Measurements from ENCODE around the gene KREMEN1. TPM values are rescaled to one million over a fixed set of nuclear protein-coding genes. Genes with fewer than 3 reads are reported as not detected.

Gene KREMEN1
- polyA plus RNA-seq, 1 of the 3 experiments (the other 2 are of a cell fraction): 10.0 TPM

DNA sequence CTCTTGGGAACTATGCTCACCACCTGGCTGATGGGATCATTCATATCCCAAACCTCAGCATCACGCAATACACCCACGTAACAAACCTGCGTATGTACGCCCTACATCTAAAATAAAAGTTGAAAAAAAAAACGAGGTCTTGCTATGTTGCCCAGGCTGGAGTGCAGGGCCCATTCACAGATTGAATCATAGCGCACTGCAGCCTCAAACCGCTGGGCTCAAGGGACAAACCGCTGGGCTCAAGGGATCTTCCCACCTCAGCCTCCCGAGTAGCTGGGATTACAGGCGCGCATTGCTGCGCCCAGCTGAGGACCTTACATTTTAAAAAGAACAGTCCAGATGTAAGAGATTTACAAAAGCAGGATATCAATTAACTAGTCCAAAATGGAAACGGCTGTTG lies 91.0 kb downstream of the KREMEN1 start:
- H3K4me1 ChIP-seq (ENCODE audit: control insufficient read depth in 1 of 2, insufficient read depth in 2 of 2, low read depth in 1 of 2, low read length in 1 of 2): no peaks in the 10 kb centered on the region
- H3K4me2 ChIP-seq: no peak overlapping the region
- H3K27ac ChIP-seq (ENCODE audit: low read depth in 2 of 2, low read length in 1 of 2): no peak overlapping the region
- H3K9me3 ChIP-seq: no peaks in the 10 kb centered on the region
- WGBS (ENCODE audit: low lambda C conversion rate): 84% methylated on average over 13 of the region's 13 CpGs
- ChIA-PET POLR2A (no interaction called here), CTCF (interaction anchor here (3.5 kb wide), 1 partner anchor 10 kb away, joined by 20 read pairs; no protein-coding TSS in a partner anchor)
- H3K36me3 ChIP-seq (replicated peaks in 1 of 2; ENCODE audit: control insufficient read depth in 1 of 2, insufficient read depth in 2 of 2, low read length in 1 of 2): no peaks in the 10 kb centered on the region
- no peak for DNase-seq
- H3K27me3 ChIP-seq (ENCODE audit: insufficient read depth): no peaks in the 10 kb centered on the region; the same call in 1 of the 2 replicates
- no peaks in the 10 kb centered on the region for H4K20me1 ChIP-seq (ENCODE audit: insufficient read depth)
- no peak for TF ChIP-seq YY1 (IDR thresholded peaks at IDR 0.05; ENCODE audit: low read depth)
- TF ChIP-seq RCOR1 (IDR thresholded peaks at IDR 0.05; ENCODE audit: low read length): no peak
- TF ChIP-seq MXI1 (IDR thresholded peaks at IDR 0.05; ENCODE audit: low read depth, low read length): no peak
- no peak for TF ChIP-seq TEAD4 (IDR thresholded peaks at IDR 0.05; ENCODE audit: borderline replicate concordance, insufficient read depth)
- TF ChIP-seq SMC3 (IDR thresholded peaks at IDR 0.05; ENCODE audit: low read depth, low read length): no peak
- TF ChIP-seq, protein P1, sequence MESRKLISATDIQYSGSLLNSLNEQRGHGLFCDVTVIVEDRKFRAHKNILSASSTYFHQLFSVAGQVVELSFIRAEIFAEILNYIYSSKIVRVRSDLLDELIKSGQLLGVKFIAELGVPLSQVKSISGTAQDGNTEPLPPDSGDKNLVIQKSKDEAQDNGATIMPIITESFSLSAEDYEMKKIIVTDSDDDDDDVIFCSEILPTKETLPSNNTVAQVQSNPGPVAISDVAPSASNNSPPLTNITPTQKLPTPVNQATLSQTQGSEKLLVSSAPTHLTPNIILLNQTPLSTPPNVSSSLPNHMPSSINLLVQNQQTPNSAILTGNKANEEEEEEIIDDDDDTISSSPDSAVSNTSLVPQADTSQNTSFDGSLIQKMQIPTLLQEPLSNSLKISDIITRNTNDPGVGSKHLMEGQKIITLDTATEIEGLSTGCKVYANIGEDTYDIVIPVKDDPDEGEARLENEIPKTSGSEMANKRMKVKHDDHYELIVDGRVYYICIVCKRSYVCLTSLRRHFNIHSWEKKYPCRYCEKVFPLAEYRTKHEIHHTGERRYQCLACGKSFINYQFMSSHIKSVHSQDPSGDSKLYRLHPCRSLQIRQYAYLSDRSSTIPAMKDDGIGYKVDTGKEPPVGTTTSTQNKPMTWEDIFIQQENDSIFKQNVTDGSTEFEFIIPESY (IDR thresholded peaks at IDR 0.05; ENCODE audit: borderline replicate concordance, low read depth): no peak
- no peak for TF ChIP-seq IRF3 (IDR thresholded peaks at IDR 0.05; ENCODE audit: low read depth, low read length)
- no peak for TF ChIP-seq FOXM1 (IDR thresholded peaks at IDR 0.05; ENCODE audit: low read depth)
- TF ChIP-seq FOXJ3 (CRISPR knock-in tag; IDR thresholded peaks at IDR 0.05): no peak
- TF ChIP-seq CHD2 (IDR thresholded peaks at IDR 0.05; ENCODE audit: low read length, partially characterized antibody): no peak
- no peak for TF ChIP-seq POLR2AphosphoS5 (IDR thresholded peaks at IDR 0.05; ENCODE audit: low read depth, low read length)
- no peak for TF ChIP-seq EZH2phosphoT487 (IDR thresholded peaks at IDR 0.05; ENCODE audit: borderline replicate concordance, low read depth)
- TF ChIP-seq NFIC (IDR thresholded peaks at IDR 0.05; ENCODE audit: borderline replicate concordance): no peak
- TF ChIP-seq TCF12 (IDR thresholded peaks at IDR 0.05): no peak
- no peak for TF ChIP-seq MEF2A (IDR thresholded peaks at IDR 0.05; ENCODE audit: borderline replicate concordance, low read depth)
- TF ChIP-seq, protein P2, sequence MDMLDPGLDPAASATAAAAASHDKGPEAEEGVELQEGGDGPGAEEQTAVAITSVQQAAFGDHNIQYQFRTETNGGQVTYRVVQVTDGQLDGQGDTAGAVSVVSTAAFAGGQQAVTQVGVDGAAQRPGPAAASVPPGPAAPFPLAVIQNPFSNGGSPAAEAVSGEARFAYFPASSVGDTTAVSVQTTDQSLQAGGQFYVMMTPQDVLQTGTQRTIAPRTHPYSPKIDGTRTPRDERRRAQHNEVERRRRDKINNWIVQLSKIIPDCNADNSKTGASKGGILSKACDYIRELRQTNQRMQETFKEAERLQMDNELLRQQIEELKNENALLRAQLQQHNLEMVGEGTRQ (IDR thresholded peaks at IDR 0.05; ENCODE audit: borderline replicate concordance, low read depth, low read length): no peak
- TF ChIP-seq NRF1 (IDR thresholded peaks at IDR 0.05; ENCODE audit: low read depth, low read length): no peak
- H3K9ac ChIP-seq: no peak overlapping the region
- H3F3A ChIP-seq (replicated peaks; ENCODE audit: insufficient read depth): no peaks in the 10 kb centered on the region
- H3K79me2 ChIP-seq (ENCODE audit: insufficient read depth): no peaks in the 10 kb centered on the region
- H3K9me2 ChIP-seq: no peaks in the 10 kb centered on the region
- no peak overlapping the region for H2AFZ ChIP-seq (ENCODE audit: low read depth)
- H3K4me3 ChIP-seq (ENCODE audit: low read depth in 2 of 2, low read length in 1 of 2): no peak overlapping the region
